IMR-90 (cell line): Measurements from ENCODE around the gene FBLIM1. TPM values are rescaled to one million over a fixed set of nuclear protein-coding genes. Genes with fewer than 3 reads are reported as not detected.

Experiments
- ATAC-seq: fragments of 200-7000 bp; cut with Tn5 transposase; 2 replicates; pipeline ENCODE4 v1.9.1; 2020; ENCODE audit warnings: low read depth, mild to moderate bottlenecking, moderate library complexity
- BruUV-seq: library from RNA; stranded (reverse); fragments of 400-500 nt; replicated peaks from 2 replicates; lab custom pipeline; 2021; lab: Mats Ljungman, UMichigan
- CTCF ChIA-PET: fragments of 300-600 bp; formaldehyde crosslinking; extraction: SDS; loops from one replicate; lab custom pipeline; 2021; ENCODE audit warnings: antibody characterized with exemption; lab: Yijun Ruan, JAX
- POLR2A ChIA-PET: fragments of 300-600 bp; sonication (Branson Sonifier 250); formaldehyde crosslinking; loops from one replicate; lab custom pipeline; 2022; ENCODE audit warnings: antibody characterized with exemption; ENCODE audit not compliant: unreplicated experiment; lab: Charles Lee
- DNase-seq: peaks from one replicate; pipeline ENCODE4 v3.0.0; 2013
- H2AFZ ChIP-seq: replicated peaks from 2 replicates; pipeline ENCODE3; 2013; ENCODE audit warnings: low read length, mild to moderate bottlenecking; ENCODE audit not compliant: poor library complexity
- H2AK5ac ChIP-seq: 2 replicates; pipeline ENCODE4 v1.6.1; 2013; ENCODE audit warnings: low read depth, low read length, inconsistent platforms
- H2AK9ac ChIP-seq: replicated peaks from 2 replicates; pipeline ENCODE3; 2013; ENCODE audit warnings: mild to moderate bottlenecking, low read depth, low read length, moderate library complexity; ENCODE audit not compliant: poor library complexity
- H2BK120ac ChIP-seq: 2 replicates; pipeline ENCODE4 v1.6.1; 2013; ENCODE audit warnings: low read depth, low read length, inconsistent platforms
- H2BK15ac ChIP-seq: 3 replicates; pipeline ENCODE4 v1.6.1; 2013; ENCODE audit warnings: low read depth, low read length, inconsistent platforms
- H2BK20ac ChIP-seq: 2 replicates; pipeline ENCODE4 v1.6.1; 2013; ENCODE audit warnings: low read depth, mild to moderate bottlenecking, inconsistent platforms, low read length, moderate library complexity
- H2BK5ac ChIP-seq: 2 replicates; pipeline ENCODE4 v1.6.1; 2013; ENCODE audit warnings: mild to moderate bottlenecking, low read depth, low read length, inconsistent platforms; ENCODE audit not compliant: poor library complexity, severe bottlenecking
- H3K14ac ChIP-seq: replicated peaks from 2 replicates; pipeline ENCODE4 v1.6.1; 2013; ENCODE audit warnings: low read depth, low read length, inconsistent platforms
- H3K18ac ChIP-seq: 2 replicates; pipeline ENCODE4 v1.6.1; 2013; ENCODE audit warnings: low read depth, low read length, control low read depth
- H3K23ac ChIP-seq: 2 replicates; pipeline ENCODE4 v1.6.1; 2013; ENCODE audit warnings: low read depth, low read length, inconsistent platforms
- H3K27ac ChIP-seq: 2 replicates; pipeline ENCODE4 v1.5.1; 2013; ENCODE audit warnings: mild to moderate bottlenecking, control low read depth, low read length; ENCODE audit not compliant: insufficient read depth
- H3K27me3 ChIP-seq: 2 replicates; pipeline ENCODE4 v1.6.1; 2013; ENCODE audit warnings: low read length; ENCODE audit not compliant: control insufficient read depth, insufficient read depth
- H3K36me3 ChIP-seq: 2 replicates; pipeline ENCODE4 v1.6.1; 2013; ENCODE audit warnings: low read length, mixed read lengths; ENCODE audit not compliant: control insufficient read depth, insufficient read depth
- H3K4ac ChIP-seq: 2 replicates; pipeline ENCODE4 v1.6.1; 2013; ENCODE audit warnings: low read depth, low read length, inconsistent platforms
- H3K4me1 ChIP-seq: 2 replicates; pipeline ENCODE4 v1.6.1; 2013; ENCODE audit warnings: low read length, mixed read lengths; ENCODE audit not compliant: control insufficient read depth, insufficient read depth
- H3K4me2 ChIP-seq: 2 replicates; pipeline ENCODE4 v1.6.1; 2013; ENCODE audit warnings: low read depth, mild to moderate bottlenecking, control low read depth, low read length, moderate library complexity
- H3K4me3 ChIP-seq: 2 replicates; pipeline ENCODE4 v1.5.1; 2013; ENCODE audit warnings: low read depth, mild to moderate bottlenecking, control low read depth, low read length, moderate library complexity; ENCODE audit not compliant: insufficient read depth
- H3K56ac ChIP-seq: 2 replicates; pipeline ENCODE4 v1.6.1; 2013; ENCODE audit warnings: low read length, inconsistent platforms; ENCODE audit not compliant: insufficient read depth; ENCODE audit errors: extremely low read depth
- H3K79me1 ChIP-seq, 2 experiments: 2 replicates each; pipeline ENCODE4 v1.6.1; 2013; ENCODE audit warnings: low read length in 2 of 2, inconsistent platforms in 1 of 2, low read depth in 1 of 2
- H3K9ac ChIP-seq: 2 replicates; pipeline ENCODE4 v1.6.1; 2013; ENCODE audit warnings: low read depth, low read length, control low read depth
- H3K9me1 ChIP-seq: 2 replicates; pipeline ENCODE4 v1.6.1; 2013; ENCODE audit warnings: low read length, inconsistent platforms; ENCODE audit not compliant: insufficient read depth
- H3K9me3 ChIP-seq: 2 replicates; pipeline ENCODE4 v1.6.1; 2013; ENCODE audit warnings: low read length; ENCODE audit not compliant: control insufficient read depth, insufficient read depth
- H4K20me1 ChIP-seq: 2 replicates; pipeline ENCODE4 v1.6.1; 2013; ENCODE audit warnings: low read length, inconsistent platforms; ENCODE audit not compliant: insufficient read depth
- H4K5ac ChIP-seq: 2 replicates; pipeline ENCODE4 v1.6.1; 2013; ENCODE audit warnings: mild to moderate bottlenecking, low read depth, low read length, control low read depth
- H4K8ac ChIP-seq, 2 experiments: 2 replicates each; pipeline ENCODE4 v1.6.1; 2013; ENCODE audit warnings: low read depth in 2 of 2, low read length in 2 of 2, control low read depth in 1 of 2, inconsistent platforms in 1 of 2
- H4K91ac ChIP-seq: 2 replicates; pipeline ENCODE4 v1.6.1; 2013; ENCODE audit warnings: low read depth, low read length, inconsistent platforms; ENCODE audit not compliant: insufficient read depth
- CHD1 ChIP-seq: IDR thresholded peaks from 2 replicates; pipeline ENCODE4 v1.6.1; 2012; ENCODE audit warnings: low read depth, low read length, improper control_type of control experiment
- FOS ChIP-seq: fragments of 150-350 bp; IDR thresholded peaks from 2 replicates; pipeline ENCODE4 v1.6.1; 2016; ENCODE audit warnings: low read depth, low read length
- NFE2L2 ChIP-seq: fragments of 150-350 bp; IDR thresholded peaks from 2 replicates; pipeline ENCODE4 v1.6.1; 2016; ENCODE audit warnings: low read depth, mild to moderate bottlenecking, low read length
- POLR2A ChIP-seq: IDR thresholded peaks from 2 replicates; pipeline ENCODE4 v1.6.1; 2012; ENCODE audit warnings: mild to moderate bottlenecking, low read depth, low read length
- RCOR1 ChIP-seq: IDR thresholded peaks from 2 replicates; pipeline ENCODE4 v1.6.1; 2012; ENCODE audit warnings: mild to moderate bottlenecking, low read length, improper control_type of control experiment; ENCODE audit not compliant: insufficient replicate concordance
- SMC3 ChIP-seq: fragments of 150-350 bp; IDR thresholded peaks from 2 replicates; pipeline ENCODE4 v1.6.1; 2016; ENCODE audit warnings: low read depth, mild to moderate bottlenecking, antibody characterized with exemption, low read length, moderate library complexity
- WGBS, 2 experiments: methylation state at CpG; one replicate each; pipeline versions ENCODE4 v1.1.5 to v1.1.7; 2013; ENCODE audit warnings: missing lambda C conversion rate in 2 of 2; ENCODE audit not compliant: insufficient read length in 1 of 2; ENCODE audit errors: extremely low coverage in 2 of 2; 5-methylcytosine and 5-hydroxymethylcytosine counted together
- dilution Hi-C: fragments of 300-500 bp; cut with HindIII; formaldehyde crosslinking; loops from one replicate; pipeline ENCODE4 v1.14.3; 2018; ENCODE audit warnings: low sequenced_read_pairs; ENCODE audit not compliant: unreplicated experiment
- in situ Hi-C: fragments of 300-500 bp; cut with MboI; formaldehyde crosslinking; loops from 3 replicates; pipeline ENCODE4 v1.14.3; 2019; ENCODE audit warnings: low sequenced_read_pairs, inconsistent platforms, mixed read lengths
- intact Hi-C: fragments of 100-400 bp; cut with micrococcal nuclease; formaldehyde crosslinking; loops from 2 replicates; pipeline ENCODE4 v1.10.0; 2022
- polyA plus RNA-seq, 3 experiments: library from polyadenylated mRNA; depleted of rRNA; stranded (reverse); fragments of >200 nt; gene quantifications; 2 replicates each; pipeline ENCODE4 v1.2.3, GENCODE V29; 2012; ENCODE audit warnings: low replicate concordance in 1 of 3
- total RNA-seq: library from RNA; depleted of rRNA; stranded (reverse); fragments of >200 nt; gene quantifications from 2 replicates; pipeline ENCODE4 v1.2.3, GENCODE V29; 2012

The FBLIM1 gene
- total and polyA plus RNA-seq, 2 of the 4 experiments (the other 2 are of a cell fraction) = 52.2 to 140 TPM

DNA sequence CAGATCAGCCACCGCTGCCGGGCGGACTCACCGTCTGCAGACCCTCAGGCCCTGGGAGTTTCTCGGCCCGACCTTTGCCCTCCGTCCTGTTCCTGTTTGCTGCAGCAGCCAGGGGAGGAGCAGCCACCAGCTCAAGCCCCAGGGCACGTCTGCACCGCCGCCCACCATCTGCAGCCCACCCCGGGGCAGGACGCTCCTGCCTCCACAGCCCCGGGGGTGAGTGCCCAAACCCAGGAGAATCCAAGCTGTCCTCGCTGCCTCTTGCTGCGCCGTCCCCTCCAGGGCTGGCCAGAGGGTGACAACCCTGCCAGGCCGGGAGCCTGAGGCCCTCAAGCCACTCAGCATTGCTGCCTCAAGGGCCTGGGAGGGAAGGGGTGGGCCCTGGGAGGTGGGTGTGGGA is 23.7 kb upstream of the FBLIM1 start:
- no peak overlapping the region for H3K9ac ChIP-seq
- TF ChIP-seq POLR2A (no peak), FOS (no peak), RCOR1 (no peak), CHD1 (no peak), SMC3 (no peak), NFE2L2 (no peak)
- H3K27ac ChIP-seq = no peak overlapping the region
- no peaks in the 10 kb centered on the region for H3K9me1 ChIP-seq
- H2BK5ac ChIP-seq = no peak overlapping the region
- POLR2A ChIA-PET = no interaction called here
- H3K36me3 ChIP-seq = peaks cover 49% of the 10 kb centered on the region
- H3K56ac ChIP-seq = no peak overlapping the region
- DNase-seq (no peak), ATAC-seq (no peak)
- dilution Hi-C loops (no loop called here), intact Hi-C loops (no loop called here), in situ Hi-C loops (no loop called here)
- H4K5ac ChIP-seq = no peak overlapping the region
- H3K23ac ChIP-seq = no peak overlapping the region
- H3K14ac ChIP-seq = no peak overlapping the region
- no peaks in the 10 kb centered on the region; the same call in 1 of the 2 replicates for H4K20me1 ChIP-seq
- no peaks in the 10 kb centered on the region for H3K27me3 ChIP-seq
- H3K4me2 ChIP-seq = no peak overlapping the region
- H2BK20ac ChIP-seq = no peak overlapping the region
- H2BK120ac ChIP-seq = no peak overlapping the region
- H4K8ac ChIP-seq = no peak overlapping the region
- H3K9me3 ChIP-seq = no peaks in the 10 kb centered on the region
- WGBS, 2 experiments = 79% methylated on average over 8 of the region's 17 CpGs; no CpG with 5 or more reads in 1 of the 2 experiments
- no peak overlapping the region for H3K18ac ChIP-seq
- H2BK15ac ChIP-seq = no peak overlapping the region
- H3K79me1 ChIP-seq = no peaks in the 10 kb centered on the region; a peak in 1 of 4 replicates
- H3K4ac ChIP-seq = no peak overlapping the region
- no peak overlapping the region for H2AK9ac ChIP-seq
- H3K4me3 ChIP-seq = no peak overlapping the region
- CTCF ChIA-PET = no interaction called here
- no peak overlapping the region for H2AK5ac ChIP-seq
- H2AFZ ChIP-seq = no peak overlapping the region
- H3K4me1 ChIP-seq = no peaks in the 10 kb centered on the region
- H4K91ac ChIP-seq = no peak overlapping the region
- BruUV-seq = no TSS peak
